ENCODE measurements around the gene NRG3.

DNA sequence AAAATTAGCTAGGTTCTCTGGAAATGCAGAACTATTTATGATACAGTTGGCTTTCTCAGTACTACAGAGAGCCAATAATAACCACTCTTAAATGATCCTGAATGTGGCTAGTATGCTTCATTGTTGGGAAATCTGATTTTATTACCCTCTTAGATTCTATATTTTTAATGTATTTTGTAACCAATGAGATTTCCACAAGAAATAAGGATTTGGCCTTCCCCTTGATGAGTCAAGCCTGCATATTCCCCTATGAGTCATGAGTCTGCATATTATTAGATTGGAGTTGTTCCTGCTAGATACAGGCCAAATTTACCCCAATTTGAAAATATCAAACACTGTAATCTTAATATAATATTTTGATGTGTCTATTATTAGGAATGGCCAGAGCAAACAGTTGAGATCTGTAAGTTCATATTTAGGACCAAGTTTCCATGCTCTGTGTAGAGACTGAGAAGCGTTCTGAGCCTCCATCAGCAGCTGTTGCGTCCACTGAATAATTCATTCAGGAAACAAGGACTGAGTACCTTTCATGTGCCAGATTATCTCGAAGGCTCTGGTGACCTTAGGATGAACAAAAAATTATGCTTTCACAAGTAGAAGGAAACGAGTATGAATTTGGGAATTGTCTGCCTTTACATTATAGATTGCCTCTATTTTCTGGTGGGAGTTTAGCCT is 793.4 kb downstream of the NRG3 start:
- TF ChIP-seq YY1 (IDR thresholded peaks at IDR 0.05; ENCODE audit: insufficient read depth, insufficient read length) (no peak), SUZ12 (IDR thresholded peaks at IDR 0.05; ENCODE audit: extremely low read depth, insufficient read depth, insufficient read length) (no peak)

Measured in NT2/D1 (cell line).